WI38 (cell line): ENCODE data around the gene MOB1A.

Source experiments
- H3K4me3 ChIP-seq: 2 replicates; pipeline ENCODE4 v1.5.1; 2011; ENCODE audit warnings: low read depth, mild to moderate bottlenecking, control low read depth, low read length
- CTCF ChIP-seq: IDR thresholded peaks from 2 replicates; pipeline ENCODE4 v1.5.1; 2012; ENCODE audit warnings: low read depth, mild to moderate bottlenecking, control low read depth, low read length

Gene MOB1A

GRCh38 chr2:74103763-74104162 lies 74.9 kb downstream of the MOB1A start:
- TF ChIP-seq CTCF = no peak
- H3K4me3 ChIP-seq = no peak overlapping the region
